ENCODE measurements around the gene ACAD10. TPM values are rescaled to one million over a fixed set of nuclear protein-coding genes. Genes with fewer than 3 reads are reported as not detected.

ACAD10 gene
- total and polyA plus RNA-seq, 4 donors = 10.1 to 38.6 (median 17.5) TPM

DNA sequence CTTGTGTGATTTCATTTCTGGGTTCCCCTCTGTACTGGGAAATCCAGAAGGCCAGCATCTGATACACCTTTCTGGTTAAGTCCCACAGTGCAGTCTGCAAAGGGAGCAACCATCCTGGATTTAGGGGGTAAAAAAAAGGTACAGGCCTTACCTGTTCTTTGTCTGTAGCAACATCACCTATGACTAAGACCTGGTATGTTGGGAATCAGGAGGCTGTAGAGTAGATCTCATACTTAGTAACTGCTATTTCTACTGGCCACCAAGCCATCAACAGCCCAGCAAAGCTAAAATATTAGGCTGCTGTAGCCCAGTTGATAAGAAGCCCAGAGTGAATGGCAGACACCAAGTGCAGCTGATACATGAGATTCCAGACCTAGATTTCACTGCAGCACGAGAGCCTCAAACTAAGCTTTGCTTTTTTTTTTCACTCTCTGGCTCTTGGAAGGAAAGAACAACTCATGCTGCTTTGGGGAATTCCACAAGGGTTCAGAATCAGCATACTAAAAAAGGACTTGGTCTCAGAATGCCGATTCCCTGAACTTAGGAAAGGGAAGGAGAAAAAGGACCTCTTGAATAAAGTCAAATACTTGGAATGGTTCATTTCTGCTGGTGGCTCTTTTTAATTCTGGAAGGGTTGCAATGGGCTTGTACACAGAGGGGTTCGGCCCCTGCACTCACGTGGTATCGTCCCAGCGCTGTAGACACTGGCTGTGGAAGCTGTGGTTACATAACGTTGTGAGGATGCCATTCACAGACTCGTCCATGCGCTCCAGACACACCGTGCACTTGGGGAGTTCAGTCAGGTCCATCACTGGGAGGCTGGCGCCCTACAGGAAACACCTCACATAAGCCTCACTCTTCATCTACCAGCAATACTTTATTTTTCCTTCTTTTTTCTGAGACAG is 20.6 kb upstream of the ACAD10 start:
- H3K4me1 ChIP-seq (ENCODE audit: control insufficient read depth in 5 of 5, insufficient read depth in 5 of 5, low read length in 5 of 5) = no peaks in the 10 kb centered on the region
- no peak overlapping the region for H3K4me3 ChIP-seq
- TF ChIP-seq, protein P1, sequence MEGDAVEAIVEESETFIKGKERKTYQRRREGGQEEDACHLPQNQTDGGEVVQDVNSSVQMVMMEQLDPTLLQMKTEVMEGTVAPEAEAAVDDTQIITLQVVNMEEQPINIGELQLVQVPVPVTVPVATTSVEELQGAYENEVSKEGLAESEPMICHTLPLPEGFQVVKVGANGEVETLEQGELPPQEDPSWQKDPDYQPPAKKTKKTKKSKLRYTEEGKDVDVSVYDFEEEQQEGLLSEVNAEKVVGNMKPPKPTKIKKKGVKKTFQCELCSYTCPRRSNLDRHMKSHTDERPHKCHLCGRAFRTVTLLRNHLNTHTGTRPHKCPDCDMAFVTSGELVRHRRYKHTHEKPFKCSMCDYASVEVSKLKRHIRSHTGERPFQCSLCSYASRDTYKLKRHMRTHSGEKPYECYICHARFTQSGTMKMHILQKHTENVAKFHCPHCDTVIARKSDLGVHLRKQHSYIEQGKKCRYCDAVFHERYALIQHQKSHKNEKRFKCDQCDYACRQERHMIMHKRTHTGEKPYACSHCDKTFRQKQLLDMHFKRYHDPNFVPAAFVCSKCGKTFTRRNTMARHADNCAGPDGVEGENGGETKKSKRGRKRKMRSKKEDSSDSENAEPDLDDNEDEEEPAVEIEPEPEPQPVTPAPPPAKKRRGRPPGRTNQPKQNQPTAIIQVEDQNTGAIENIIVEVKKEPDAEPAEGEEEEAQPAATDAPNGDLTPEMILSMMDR (IDR thresholded peaks at IDR 0.05; ENCODE audit: control extremely low read depth, extremely low read depth) = no peak
- H3K36me3 ChIP-seq (ENCODE audit: control insufficient read depth in 4 of 4, insufficient read depth in 4 of 4, low read length in 4 of 4) = peaks cover 8 to 28% (median 25%) of the 10 kb centered on the region in 4 donors
- no peaks in the 10 kb centered on the region for H3K9me3 ChIP-seq (ENCODE audit: control insufficient read depth in 4 of 4, insufficient read depth in 3 of 4, low read length in 3 of 4)
- ATAC-seq (ENCODE audit: insufficient read depth, low FRiP score) = no peak
- no peak overlapping the region for H3K9ac ChIP-seq (ENCODE audit: insufficient read depth in 1 of 2, low read length in 2 of 2)
- 88 to 90% methylated on average over 11 of the region's 11 CpGs for WGBS, 2 donors
- H3K27ac ChIP-seq (ENCODE audit: low read depth in 1 of 2, low read length in 1 of 2) = no peak overlapping the region
- no peaks in the 10 kb centered on the region for H3K27me3 ChIP-seq (ENCODE audit: control insufficient read depth in 3 of 3, insufficient read depth in 3 of 3, low read length in 2 of 3)
- DNase-seq = no peak

- ATAC-seq (ENCODE audit: insufficient read depth, low FRiP score) = peak; percentile 53
- 71 to 76% methylated on average over 10 of the region's 10 CpGs for WGBS, 2 donors
- peaks cover 15 to 40% (median 36%) of the 10 kb centered on the region in 4 donors for H3K36me3 ChIP-seq (ENCODE audit: control insufficient read depth in 4 of 4, insufficient read depth in 4 of 4, low read length in 4 of 4)
Measured at GRCh38 chr12:111672822-111673381, 13.0 kb upstream of the ACAD10 start.

GRCh38 chr12:111673503-111673902 is 12.3 kb upstream of the ACAD10 start:
- Histone ChIP-seq H3K27ac (ENCODE audit: low read depth in 1 of 2, low read length in 1 of 2) (no peak overlapping the region), H3K4me3 (no peak overlapping the region), H3K4me1 (ENCODE audit: control insufficient read depth in 5 of 5, insufficient read depth in 5 of 5, low read length in 5 of 5) (no peaks in the 10 kb centered on the region), H3K9ac (ENCODE audit: insufficient read depth in 1 of 2, low read length in 2 of 2) (no peak overlapping the region), H3K9me3 (ENCODE audit: control insufficient read depth in 4 of 4, insufficient read depth in 3 of 4, low read length in 3 of 4) (no peaks in the 10 kb centered on the region), H3K27me3 (ENCODE audit: control insufficient read depth in 3 of 3, insufficient read depth in 3 of 3, low read length in 2 of 3) (no peaks in the 10 kb centered on the region), H3K36me3 (ENCODE audit: control insufficient read depth in 4 of 4, insufficient read depth in 4 of 4, low read length in 4 of 4) (peaks cover 15 to 40% (median 36%) of the 10 kb centered on the region in 4 donors)
- 92 to 95% methylated on average over 3 of the region's 3 CpGs for WGBS, 2 donors
- TF ChIP-seq, protein P1 (IDR thresholded peaks at IDR 0.05; ENCODE audit: control extremely low read depth, extremely low read depth) = no peak
- DNase-seq (peak in 2 of 3 donors; percentile 33 to 36), ATAC-seq (ENCODE audit: insufficient read depth, low FRiP score) (no peak)

More at GRCh38 chr12:111672822-111673381, 13.0 kb upstream of the ACAD10 start:
- H3K4me1 ChIP-seq (ENCODE audit: control insufficient read depth in 5 of 5, insufficient read depth in 5 of 5, low read length in 5 of 5) = no peaks in the 10 kb centered on the region
- TF ChIP-seq, protein P1 (IDR thresholded peaks at IDR 0.05; ENCODE audit: control extremely low read depth, extremely low read depth) = no peak
- H3K27me3 ChIP-seq (ENCODE audit: control insufficient read depth in 3 of 3, insufficient read depth in 3 of 3, low read length in 2 of 3) = no peaks in the 10 kb centered on the region
- no peak for DNase-seq
- no peak overlapping the region for H3K27ac ChIP-seq (ENCODE audit: low read depth in 1 of 2, low read length in 1 of 2)
- H3K9me3 ChIP-seq (ENCODE audit: control insufficient read depth in 4 of 4, insufficient read depth in 3 of 4, low read length in 3 of 4) = no peaks in the 10 kb centered on the region
- H3K9ac ChIP-seq (ENCODE audit: insufficient read depth in 1 of 2, low read length in 2 of 2) = no peak overlapping the region
- no peak overlapping the region for H3K4me3 ChIP-seq

Measured in lung (tissue), 12 donors.